HG03520 (cell line): ENCODE results near the gene SEC14L3.
"Not testable (repeated sequence)": the region's sequence is repeated elsewhere in the genome, so short reads cannot be mapped to it uniquely, and the experiment has no call there.

Source experiments
- ATAC-seq: cut with Tn5 transposase; IDR thresholded peaks from one replicate; pipeline ENCODE4 v1.9.1; 2021; ENCODE audit warnings: mild to moderate bottlenecking, moderate library complexity; ENCODE audit not compliant: unreplicated experiment

The SEC14L3 gene

DNA sequence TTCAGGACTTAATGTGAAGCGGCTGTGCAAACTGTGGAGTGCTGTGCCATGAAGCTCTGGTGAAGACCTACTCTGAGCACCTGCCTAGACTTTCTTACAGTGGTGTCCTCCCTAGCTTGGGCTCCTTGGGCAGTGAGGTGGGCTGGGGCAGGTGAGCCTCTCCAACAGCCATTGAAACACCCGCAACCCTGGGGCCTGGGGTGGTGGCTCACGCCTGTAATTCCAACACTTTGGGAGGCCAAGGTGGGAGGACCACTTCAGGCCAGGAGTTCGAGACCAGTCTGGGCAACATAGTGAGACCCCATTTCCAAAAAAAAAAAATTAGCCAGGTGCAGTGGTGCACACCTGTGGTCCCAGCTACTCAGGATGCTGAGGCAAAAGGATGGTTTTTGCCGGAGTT is 14.3 kb upstream of the SEC14L3 start:
- ATAC-seq: no peak

DNA sequence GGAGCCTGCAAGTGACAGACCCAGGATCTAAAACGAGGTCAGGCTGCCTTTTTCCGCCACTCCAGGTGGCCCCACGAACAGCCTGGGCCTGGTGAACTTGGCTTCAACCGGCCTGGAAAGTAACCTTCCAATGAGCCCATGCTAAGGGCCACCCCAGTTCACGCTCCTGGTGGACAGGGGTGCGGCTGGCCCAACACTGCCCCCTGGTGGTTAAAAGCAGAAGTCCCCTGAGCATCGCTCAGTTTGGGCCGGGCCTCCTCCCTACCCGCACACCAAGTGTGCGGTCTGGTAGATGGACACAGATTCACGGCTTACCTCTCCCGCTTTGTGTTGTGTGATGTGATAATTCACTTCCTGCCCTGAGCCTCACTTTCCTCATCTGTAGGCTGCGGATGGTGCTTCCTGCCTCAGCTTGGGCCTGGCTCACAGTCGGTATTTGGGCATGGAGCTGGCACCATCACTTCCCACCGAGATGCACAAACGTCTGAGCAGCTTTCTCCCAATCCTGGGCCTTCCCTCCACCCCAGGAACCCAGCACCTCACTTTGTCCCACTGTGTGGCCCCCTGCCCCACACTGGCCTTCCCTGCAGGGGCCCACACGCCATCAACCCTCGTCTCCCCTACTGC is 13.7 kb upstream of the SEC14L3 start:
- no peak for ATAC-seq

DNA sequence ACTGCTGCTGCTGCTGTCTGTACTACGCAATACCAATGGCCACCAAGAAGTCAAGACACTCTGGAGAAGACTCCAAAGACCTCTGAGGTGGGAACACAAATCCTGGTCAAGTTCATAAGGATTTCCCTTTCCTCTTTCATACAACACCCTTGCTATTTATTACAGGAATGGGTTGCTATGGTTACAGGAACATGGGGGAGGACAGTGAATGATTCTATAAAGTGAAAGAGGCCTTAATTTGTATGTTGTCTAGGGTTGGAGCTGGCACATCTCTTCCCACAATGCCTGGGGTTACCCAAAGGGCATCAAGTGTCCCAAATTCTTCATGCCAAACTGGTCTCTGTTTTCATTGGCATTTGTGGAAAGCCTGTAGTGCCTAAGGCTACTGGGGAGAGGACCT is 11.4 kb upstream of the SEC14L3 start:
- ATAC-seq: no peak

DNA sequence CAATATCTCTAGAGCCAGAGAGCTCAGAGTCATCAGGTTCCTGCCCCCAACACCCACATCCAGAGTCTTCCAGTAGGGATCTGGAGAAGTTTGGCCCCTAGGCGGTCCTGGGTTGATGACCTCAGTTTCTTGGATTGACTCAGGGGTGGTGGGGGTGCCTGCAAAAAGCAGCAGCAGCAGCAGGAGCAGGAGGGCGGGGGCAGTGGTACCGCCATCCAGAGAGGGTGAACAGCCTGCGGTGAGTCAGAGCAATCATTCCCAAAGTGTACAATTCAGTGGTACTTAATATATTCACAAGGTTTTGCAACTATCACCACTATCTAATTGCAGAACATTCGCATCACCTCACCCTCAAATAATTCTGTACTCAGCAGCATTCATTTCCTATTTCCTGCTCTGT is 9.9 kb upstream of the SEC14L3 start:
- no peak for ATAC-seq

DNA sequence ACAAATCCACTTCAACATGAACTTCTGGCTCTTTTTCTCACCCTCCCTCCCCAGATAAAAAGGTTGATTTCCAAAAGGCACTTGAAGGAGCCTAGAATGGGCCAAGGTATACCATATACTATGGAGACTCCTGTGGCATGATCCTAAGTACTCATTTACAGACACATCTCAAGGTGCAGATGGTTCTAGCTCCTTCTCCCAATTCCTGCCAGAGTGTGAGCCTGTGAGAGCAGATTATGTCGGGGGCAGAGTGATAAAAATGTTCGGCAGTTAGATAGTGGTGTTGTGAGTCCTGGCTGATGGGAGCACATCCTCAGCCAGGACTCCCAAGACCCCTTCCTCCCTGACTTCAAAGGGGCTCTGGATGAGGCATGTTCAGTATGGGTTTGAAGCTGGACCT is 8.2 kb upstream of the SEC14L3 start:
- ATAC-seq: no peak

DNA sequence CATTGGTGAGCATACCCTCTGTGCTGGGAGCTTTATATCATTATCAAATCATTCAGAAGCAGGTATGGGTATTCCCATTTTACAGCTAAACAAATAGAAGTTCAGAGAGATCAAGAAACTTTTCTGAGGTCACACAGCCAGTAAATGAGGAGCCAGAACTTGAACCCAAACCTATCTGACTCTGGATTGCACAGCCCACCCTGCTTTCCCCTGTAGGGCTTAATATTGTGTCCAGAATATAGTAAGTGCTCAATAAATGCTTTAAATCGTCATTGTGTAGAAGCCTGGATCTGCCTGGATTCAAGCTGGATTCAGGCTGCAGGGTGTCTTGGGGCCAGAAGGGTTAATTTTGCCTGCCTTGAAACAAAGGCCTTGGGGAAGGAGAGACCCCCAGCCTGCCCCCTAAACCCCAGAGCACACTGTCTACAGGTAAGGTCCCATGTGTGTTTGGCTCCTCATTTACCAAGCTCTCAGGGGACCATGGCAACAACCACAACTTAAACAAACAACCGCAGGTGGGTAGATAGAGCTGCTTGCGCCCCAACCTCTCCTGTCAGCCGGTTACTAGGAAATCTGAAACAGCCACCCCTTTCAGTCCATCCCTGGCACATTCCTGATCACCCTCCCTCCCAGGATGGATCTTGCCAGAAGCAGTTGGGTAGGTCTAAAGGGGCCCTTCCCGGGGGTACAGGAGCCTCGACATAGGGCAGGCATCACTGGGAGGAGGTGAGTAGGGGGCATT is 3.0 kb upstream of the SEC14L3 start:
- ATAC-seq: no peak

DNA sequence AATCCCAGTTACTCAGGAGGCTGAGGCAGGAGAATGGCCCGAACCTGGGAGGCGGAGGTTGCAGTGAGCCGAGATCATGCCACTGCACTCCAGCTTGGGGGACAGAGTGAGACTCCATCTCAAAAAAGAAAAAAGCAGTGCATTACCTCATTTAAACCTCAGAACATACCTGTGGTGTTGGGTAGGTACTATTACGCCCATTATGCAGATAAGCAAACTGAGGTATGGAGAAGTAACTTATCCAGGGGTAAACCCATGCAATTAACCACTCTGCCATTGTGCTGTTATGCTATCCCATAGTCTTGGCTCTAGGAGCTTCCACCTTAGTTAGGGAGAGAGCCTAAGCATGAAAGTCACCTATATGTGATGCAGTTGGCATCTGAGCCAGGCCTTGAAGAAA is 2.3 kb upstream of the SEC14L3 start:
- no peak for ATAC-seq

DNA sequence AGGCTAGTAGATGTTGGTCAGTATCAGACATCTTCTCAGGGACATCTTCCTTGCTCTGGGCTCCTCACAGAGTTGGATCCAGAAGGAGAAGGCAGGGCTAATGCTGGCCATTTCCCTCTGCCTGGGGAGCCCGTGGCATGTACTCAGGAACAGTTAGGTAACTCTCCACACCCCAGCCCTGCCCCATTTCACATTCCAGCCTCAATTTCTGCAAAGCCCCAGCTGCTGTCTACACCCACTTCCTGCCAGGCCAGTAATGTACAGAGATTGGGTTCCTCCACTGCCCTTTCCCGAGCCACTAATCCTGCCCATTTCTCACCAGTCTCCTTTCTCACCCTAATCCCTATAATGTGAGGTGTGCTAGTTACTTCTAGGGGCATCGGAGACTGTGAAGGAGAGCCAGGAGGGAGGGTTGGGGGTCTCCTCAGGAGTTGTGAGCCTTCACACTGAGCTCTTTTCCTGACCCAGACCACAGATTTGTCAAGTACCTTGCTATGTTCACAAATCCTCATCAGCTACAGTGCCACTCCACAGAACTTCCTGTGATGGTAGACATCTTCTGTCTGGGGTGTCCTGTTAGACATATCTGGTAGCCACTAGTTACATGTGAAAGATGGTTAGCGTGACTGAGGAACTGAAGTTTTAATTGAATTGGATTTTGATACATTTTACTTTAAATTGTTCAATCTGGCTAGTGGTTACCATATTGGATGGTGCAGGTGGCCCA is 1.3 kb upstream of the SEC14L3 start:
- no peak for ATAC-seq

DNA sequence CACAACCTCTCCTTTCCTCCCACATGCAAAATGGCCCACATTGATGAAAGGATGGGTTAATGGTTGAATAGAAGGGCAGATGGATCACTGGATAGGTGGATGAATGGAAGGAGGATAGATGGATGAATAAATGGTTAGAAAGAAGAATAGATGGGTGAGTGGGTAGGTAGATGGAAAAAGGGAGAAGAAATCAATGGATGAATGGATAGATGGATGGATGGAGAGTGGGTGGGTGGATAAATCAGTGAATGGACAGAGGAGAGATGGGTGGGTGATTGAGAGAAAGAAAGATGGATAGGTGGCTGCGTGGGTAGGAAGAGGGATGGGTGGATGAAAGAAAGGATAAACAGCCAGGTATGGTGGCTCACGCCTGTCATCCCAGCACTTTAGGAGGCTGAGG is 1.2 kb downstream of the SEC14L3 start:
- no peak for ATAC-seq

DNA sequence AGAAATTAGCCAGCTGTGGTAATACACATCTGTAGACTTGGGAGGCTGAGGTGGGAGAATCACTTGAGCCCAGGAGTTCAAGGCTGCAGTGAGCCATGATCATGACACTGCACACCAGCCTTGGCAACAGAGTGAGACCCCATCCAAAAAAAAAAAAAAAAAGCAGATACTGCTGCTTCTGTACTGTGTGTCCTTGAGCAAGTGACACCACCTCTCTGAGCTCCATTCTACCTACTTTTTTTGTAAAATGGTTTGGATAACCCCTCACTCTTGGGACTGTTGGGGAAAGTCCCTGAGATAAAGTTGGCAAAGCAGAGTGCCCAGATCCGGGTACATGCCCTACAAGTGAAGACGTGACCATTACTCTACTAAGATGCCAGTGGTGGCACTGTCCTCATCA is 2.7 kb downstream of the SEC14L3 start:
- no peak for ATAC-seq

DNA sequence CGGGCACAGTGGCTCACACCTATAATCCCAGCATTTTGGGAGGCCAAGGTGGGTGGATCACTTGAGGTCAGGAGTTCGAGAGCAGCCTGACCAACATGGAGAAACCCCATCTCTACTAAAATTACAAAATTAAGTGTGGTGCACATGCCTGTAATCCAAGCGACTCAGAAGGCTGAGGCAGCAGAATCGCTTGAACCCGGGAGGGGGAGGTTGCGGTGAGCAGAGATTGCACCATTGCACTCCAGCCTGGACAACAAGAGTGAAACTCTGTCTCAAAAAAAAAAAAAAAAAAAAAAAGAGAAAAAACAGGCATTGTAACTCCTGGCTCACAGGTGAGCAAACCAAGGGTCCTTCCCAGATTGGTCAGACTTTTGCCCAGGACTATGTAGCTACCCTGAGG is 11.3 kb downstream of the SEC14L3 start:
- not testable (repeated sequence) for ATAC-seq

DNA sequence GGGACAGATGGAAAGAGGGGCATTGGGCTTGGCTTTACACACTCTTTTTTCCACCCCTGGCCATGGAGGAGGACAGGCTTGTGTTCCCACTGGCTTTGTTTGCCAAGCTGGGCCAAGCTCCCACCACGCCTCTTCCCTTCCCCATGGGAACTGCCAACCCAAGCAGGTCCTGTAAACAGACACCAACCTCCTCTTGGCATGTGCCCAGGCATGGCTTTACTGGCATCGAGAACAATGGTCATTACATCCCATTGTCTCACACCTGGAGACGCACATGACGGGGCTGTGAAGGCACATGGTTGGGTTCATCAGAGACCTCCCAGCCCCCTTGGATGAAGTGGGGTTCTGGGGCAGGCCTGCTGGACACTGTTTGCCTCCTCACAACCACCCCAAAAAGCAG is 11.7 kb downstream of the SEC14L3 start:
- ATAC-seq: no peak

DNA sequence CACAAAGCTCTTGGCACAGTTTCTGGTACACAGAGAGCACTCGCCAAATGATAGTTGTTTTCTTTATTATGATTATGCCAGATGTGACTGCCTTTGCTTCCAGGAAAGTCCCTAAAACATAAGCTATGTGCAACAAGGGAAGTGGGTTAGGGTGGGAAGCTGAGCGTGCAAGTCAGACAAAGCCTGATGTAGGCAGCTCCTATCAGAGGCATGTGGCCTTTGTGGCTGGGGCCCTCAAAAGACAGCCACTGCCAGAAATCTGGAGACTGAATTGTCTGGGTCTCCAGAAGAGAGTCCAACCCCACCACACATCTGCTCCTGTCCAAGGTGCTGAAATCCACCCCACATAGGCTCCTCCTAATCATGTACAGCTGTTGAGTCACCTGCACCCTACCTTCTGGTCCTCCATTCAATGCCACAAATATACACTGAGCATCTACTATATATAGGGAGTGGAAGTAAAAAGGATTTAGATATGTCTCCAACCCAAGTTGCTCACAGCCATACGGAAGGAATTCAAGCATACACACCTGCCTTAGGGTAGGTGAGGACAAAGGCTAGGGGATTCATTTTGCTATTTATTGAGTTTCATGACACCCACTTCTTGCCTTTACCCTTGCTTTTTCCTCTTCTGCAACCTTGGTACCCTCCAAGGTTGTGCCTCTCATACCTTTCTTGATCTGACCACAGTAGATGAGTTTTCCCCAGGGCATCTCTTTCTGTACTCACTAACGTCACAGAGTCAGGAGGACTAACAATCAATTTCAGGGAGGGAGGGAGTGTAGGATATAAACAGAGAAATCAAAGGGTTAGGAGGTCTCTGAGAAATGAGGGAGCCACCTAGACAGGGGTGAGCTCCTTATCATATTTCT is 12.4 kb downstream of the SEC14L3 start:
- ATAC-seq: no peak

DNA sequence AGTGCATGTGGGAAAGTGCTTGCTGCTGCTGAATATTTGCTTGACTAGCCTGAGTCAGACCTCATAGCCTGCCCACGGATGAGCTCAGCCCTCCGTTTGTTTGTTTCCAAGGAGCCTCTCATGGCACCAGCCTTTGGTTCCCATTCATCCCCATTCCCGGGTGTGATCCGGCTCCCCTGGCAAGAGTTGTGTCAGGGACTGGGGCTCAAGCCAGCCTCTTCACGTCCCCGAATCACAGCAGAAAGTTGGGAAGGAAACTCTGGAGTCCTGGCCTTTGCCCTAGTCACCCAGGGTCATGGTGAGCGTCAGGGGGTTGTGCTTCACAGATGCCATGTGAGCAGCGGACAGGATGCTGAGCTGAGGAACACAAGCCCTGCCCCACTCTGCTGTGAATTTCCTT is 13.8 kb downstream of the SEC14L3 start:
- ATAC-seq: no peak

DNA sequence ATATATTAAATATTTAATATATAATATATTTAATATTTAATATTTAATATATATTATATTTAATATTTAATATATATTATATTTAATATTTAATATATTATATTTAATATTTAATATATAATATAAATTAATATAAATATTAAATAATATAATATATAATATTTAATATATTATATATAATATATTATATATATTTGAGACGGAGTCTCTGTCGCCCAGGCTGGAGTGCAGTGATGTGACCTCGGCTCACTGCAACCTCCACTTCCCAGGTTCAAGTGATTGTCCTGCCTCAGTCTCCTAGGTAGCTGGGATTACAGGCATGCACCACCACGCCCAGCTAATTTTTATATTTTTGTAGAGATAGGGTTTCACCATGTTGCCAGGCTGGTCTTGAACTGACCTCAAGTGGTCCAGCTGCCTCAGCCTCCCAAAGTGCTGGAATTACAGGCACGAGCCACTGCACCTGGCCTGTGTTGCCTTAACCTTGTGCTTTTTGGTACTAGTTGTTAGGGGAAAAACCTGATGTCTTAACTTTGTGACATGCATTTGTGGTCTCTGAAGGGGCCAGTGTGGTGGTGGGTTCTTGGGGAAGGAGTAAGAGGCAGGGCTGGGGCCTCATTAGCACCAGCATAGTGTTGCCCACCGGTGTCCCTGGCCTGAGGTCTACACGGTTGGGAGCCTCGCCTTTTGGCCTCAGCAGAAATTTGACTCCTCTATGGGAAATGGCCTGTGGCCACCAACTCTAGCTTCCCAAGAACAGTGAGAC is 16.6 kb downstream of the SEC14L3 start:
- ATAC-seq: no peak

DNA sequence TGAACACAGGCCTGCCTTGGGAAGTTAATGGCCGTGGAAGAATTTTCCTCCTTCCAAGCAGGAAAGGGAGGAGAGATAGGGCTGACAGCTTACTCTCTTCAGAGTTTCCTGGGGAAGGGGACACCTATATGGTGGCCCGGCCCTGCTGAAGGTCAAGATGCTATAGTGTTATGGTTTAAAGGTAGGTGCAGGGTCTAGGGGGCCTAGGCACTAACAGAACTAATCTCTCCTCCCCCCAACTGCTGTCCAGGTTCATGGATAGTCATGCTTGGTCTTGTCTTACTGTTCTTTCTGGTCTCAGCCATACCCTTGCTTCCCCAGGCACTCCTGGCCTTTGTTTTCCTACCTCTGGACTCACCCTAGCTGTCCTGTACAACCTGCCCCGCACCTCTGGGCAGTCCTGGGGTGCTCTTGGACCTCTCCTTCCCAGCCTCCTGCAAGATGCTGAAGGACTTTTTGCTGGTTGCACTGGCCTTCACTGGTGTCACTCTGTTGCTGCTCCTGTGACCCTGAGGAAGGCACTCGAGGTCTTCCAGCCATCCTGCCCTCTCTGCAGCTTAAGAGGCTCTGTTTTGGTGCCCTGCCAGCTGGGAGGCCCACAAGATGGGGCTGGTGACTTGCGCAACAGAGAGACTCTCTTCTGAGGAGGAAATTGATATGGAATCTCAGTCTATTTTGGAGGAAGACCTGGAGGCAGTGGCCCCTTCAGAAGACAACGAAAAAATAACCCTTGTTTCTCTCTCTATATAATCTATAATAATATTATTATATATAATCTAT is 17.9 kb downstream of the SEC14L3 start:
- no peak for ATAC-seq

DNA sequence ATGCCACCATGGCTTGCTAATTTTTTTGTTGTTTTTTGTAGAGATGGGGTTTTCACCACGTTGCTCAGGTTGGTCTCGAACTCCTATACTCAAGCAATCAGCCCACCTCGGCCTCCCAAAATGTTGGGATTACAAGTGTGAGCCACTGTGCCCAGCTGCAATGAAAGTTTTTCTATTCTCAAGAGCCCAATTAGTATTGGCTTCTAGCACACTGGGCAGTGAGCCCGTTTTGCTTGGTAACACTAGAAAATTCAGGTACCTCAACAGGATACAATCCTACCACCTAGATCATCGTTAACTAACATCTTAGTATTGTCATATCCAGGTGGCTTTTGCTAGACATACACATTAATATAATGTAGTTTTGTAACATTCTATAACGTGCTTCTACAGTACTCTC is 19.0 kb downstream of the SEC14L3 start:
- ATAC-seq: no peak

DNA sequence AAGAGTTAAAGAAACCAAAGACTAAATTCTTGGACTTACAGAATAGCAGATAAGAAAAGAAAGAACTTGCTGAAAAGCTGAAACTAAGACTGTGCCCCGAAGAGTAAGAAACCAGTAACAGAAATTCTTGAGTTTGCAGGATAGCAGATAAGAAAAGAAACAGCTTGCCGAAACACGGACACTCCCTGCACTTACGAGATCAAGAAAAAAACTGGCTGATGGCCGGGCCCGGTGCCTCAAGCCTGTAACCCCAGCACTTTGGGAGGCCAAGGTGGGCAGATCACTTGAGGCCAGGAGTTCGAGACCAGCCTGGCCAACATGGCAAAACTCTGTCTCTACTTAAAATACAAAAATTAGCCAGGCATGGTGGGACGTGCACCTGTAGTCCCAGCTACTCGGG is 20.3 kb downstream of the SEC14L3 start:
- not testable (repeated sequence) for ATAC-seq

DNA sequence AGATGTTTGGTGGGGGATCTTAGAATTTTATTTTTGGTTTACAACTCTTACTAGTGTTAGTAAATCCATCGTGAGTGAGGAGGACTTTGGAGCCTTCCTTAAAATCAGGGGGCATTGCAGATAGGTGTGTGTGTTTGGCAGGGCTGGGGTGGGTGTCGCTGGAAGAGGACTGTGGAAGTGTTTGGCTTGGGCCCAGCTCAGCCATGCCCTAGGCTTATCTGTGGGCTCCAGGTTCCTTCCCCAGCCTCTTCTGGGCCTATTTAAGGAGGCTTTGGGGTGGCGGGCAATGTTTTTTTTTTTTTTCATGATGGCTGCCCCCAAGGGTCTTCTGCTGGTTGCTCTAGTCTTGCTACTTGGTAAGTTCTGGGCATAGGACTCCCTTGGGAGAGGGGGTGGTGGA is 24.2 kb downstream of the SEC14L3 start:
- ATAC-seq: no peak
